HG03442 (cell line): Measurements from ENCODE around the gene SENP7.
"Not testable (repeated sequence)": the region's sequence is repeated elsewhere in the genome, so short reads cannot be mapped to it uniquely, and the experiment has no call there.

ENCODE experiments used
- ATAC-seq: cut with Tn5 transposase; IDR thresholded peaks from one replicate; pipeline ENCODE4 v1.9.1; 2021; ENCODE audit warnings: mild to moderate bottlenecking, moderate library complexity; ENCODE audit not compliant: unreplicated experiment

Gene SENP7

GRCh38 chr3:101527441-101527840 lies 14.4 kb upstream of the SENP7 start:
- ATAC-seq: no peak

- no peak for ATAC-seq
Observed at GRCh38 chr3:101521211-101521701, 8.2 kb upstream of the SENP7 start.

- no peak for ATAC-seq
Observed at GRCh38 chr3:101519685-101520365, 6.8 kb upstream of the SENP7 start.

- ATAC-seq: peak; percentile 98
Observed at GRCh38 chr3:101518421-101518871, 5.4 kb upstream of the SENP7 start.

GRCh38 chr3:101513419-101513986 lies 491 bp upstream of the SENP7 start:
- peak; percentile 22 for ATAC-seq

- peak; percentile 28 for ATAC-seq
Observed at GRCh38 chr3:101512396-101512645, 691 bp downstream of the SENP7 start.

- no peak for ATAC-seq
Observed at GRCh38 chr3:101509811-101510210, 3.2 kb downstream of the SENP7 start.

GRCh38 chr3:101509281-101509680 lies 3.7 kb downstream of the SENP7 start:
- no peak for ATAC-seq

- ATAC-seq: no peak
Observed at GRCh38 chr3:101501783-101502182, 11.2 kb downstream of the SENP7 start.

GRCh38 chr3:101500208-101500607 lies 12.8 kb downstream of the SENP7 start:
- ATAC-seq: no peak

- ATAC-seq: no peak
Observed at GRCh38 chr3:101497803-101498202, 15.2 kb downstream of the SENP7 start.

GRCh38 chr3:101495552-101495951 lies 17.5 kb downstream of the SENP7 start:
- no peak for ATAC-seq

- ATAC-seq: no peak
Observed at GRCh38 chr3:101484805-101485620, 28.0 kb downstream of the SENP7 start.

GRCh38 chr3:101478980-101479379 lies 34.0 kb downstream of the SENP7 start:
- no peak for ATAC-seq

GRCh38 chr3:101474841-101475552 lies 38.0 kb downstream of the SENP7 start:
- not testable (repeated sequence) for ATAC-seq

- ATAC-seq: not testable (repeated sequence)
Observed at GRCh38 chr3:101468676-101469075, 44.3 kb downstream of the SENP7 start.

- ATAC-seq: not testable (repeated sequence)
Observed at GRCh38 chr3:101467310-101467663, 45.7 kb downstream of the SENP7 start.

- no peak for ATAC-seq
Observed at GRCh38 chr3:101466465-101467309, 46.3 kb downstream of the SENP7 start.

- ATAC-seq: no peak
Observed at GRCh38 chr3:101464235-101464634, 48.8 kb downstream of the SENP7 start.

GRCh38 chr3:101461451-101461850 lies 51.6 kb downstream of the SENP7 start:
- ATAC-seq: no peak
